Measurements from ENCODE around the gene PLSCR2.
"Not testable (repeated sequence)": the region's sequence is repeated elsewhere in the genome, so short reads cannot be mapped to it uniquely, and the experiment has no call there.

The PLSCR2 gene

GRCh38 chr3:146432066-146432465 is 37.3 kb downstream of the PLSCR2 start:
- H3K4me3 ChIP-seq (ENCODE audit: low read length) = no peak overlapping the region
- no peak for DNase-seq (ENCODE audit: low read depth, low spot score)

GRCh38 chr3:146431240-146431639 is 38.1 kb downstream of the PLSCR2 start:
- no peak overlapping the region for H3K4me3 ChIP-seq (ENCODE audit: low read length)
- DNase-seq (ENCODE audit: low read depth, low spot score) = no peak

GRCh38 chr3:146425341-146425740 is 44.0 kb downstream of the PLSCR2 start:
- H3K4me3 ChIP-seq (ENCODE audit: low read length) = no peak overlapping the region
- DNase-seq (ENCODE audit: low read depth, low spot score) = no peak

- H3K4me3 ChIP-seq (ENCODE audit: low read length) = no peak overlapping the region
- no peak for DNase-seq (ENCODE audit: low read depth, low spot score)
Measured at GRCh38 chr3:146421819-146422759, 47.3 kb downstream of the PLSCR2 start.

- no peak for DNase-seq (ENCODE audit: low read depth, low spot score)
Measured at GRCh38 chr3:146416366-146416765, 53.0 kb downstream of the PLSCR2 start.

GRCh38 chr3:146414010-146414409 is 55.4 kb downstream of the PLSCR2 start:
- H3K4me3 ChIP-seq (ENCODE audit: low read length) = no peak overlapping the region

More at GRCh38 chr3:146416366-146416765, 53.0 kb downstream of the PLSCR2 start:
- no peak overlapping the region for H3K4me3 ChIP-seq (ENCODE audit: low read length)

GRCh38 chr3:146412711-146413110 is 56.6 kb downstream of the PLSCR2 start:
- H3K4me3 ChIP-seq (ENCODE audit: low read length); DNase-seq (ENCODE audit: low read depth, low spot score): not testable (repeated sequence)

More at GRCh38 chr3:146414010-146414409, 55.4 kb downstream of the PLSCR2 start:
- DNase-seq (ENCODE audit: low read depth, low spot score) = no peak

- no peak overlapping the region for H3K4me3 ChIP-seq (ENCODE audit: low read length)
- DNase-seq (ENCODE audit: low read depth, low spot score) = no peak
Measured at GRCh38 chr3:146407956-146408355, 61.4 kb downstream of the PLSCR2 start.

GRCh38 chr3:146404436-146404835 is 64.9 kb downstream of the PLSCR2 start:
- no peak overlapping the region for H3K4me3 ChIP-seq (ENCODE audit: low read length)
- no peak for DNase-seq (ENCODE audit: low read depth, low spot score)

GRCh38 chr3:146403792-146404191 is 65.6 kb downstream of the PLSCR2 start:
- H3K4me3 ChIP-seq (ENCODE audit: low read length) = no peak overlapping the region
- DNase-seq (ENCODE audit: low read depth, low spot score) = no peak

- DNase-seq (ENCODE audit: low read depth, low spot score) = no peak
- no peak overlapping the region for H3K4me3 ChIP-seq (ENCODE audit: low read length)
Measured at GRCh38 chr3:146396792-146397191, 72.6 kb downstream of the PLSCR2 start.

- H3K4me3 ChIP-seq (ENCODE audit: low read length) = no peak overlapping the region
- no peak for DNase-seq (ENCODE audit: low read depth, low spot score)
Measured at GRCh38 chr3:146395164-146395563, 74.2 kb downstream of the PLSCR2 start.

- no peak for DNase-seq (ENCODE audit: low read depth, low spot score)
Measured at GRCh38 chr3:146390957-146391356, 78.4 kb downstream of the PLSCR2 start.

GRCh38 chr3:146390006-146390772 is 79.2 kb downstream of the PLSCR2 start:
- DNase-seq (ENCODE audit: low read depth, low spot score) = no peak
- no peak overlapping the region for H3K4me3 ChIP-seq (ENCODE audit: low read length)

More at GRCh38 chr3:146390957-146391356, 78.4 kb downstream of the PLSCR2 start:
- H3K4me3 ChIP-seq (ENCODE audit: low read length) = no peak overlapping the region

- DNase-seq (ENCODE audit: low read depth, low spot score) = no peak
- no peak overlapping the region for H3K4me3 ChIP-seq (ENCODE audit: low read length)
Measured at GRCh38 chr3:146387566-146387965, 81.8 kb downstream of the PLSCR2 start.

- DNase-seq (ENCODE audit: low read depth, low spot score) = no peak
Measured at GRCh38 chr3:146386936-146387335, 82.4 kb downstream of the PLSCR2 start.

GRCh38 chr3:146384786-146385185 is 84.6 kb downstream of the PLSCR2 start:
- no peak for DNase-seq (ENCODE audit: low read depth, low spot score)
- H3K4me3 ChIP-seq (ENCODE audit: low read length) = no peak overlapping the region

More at GRCh38 chr3:146386936-146387335, 82.4 kb downstream of the PLSCR2 start:
- H3K4me3 ChIP-seq (ENCODE audit: low read length) = no peak overlapping the region

Measured in Jurkat, Clone E6-1 (cell line).